Thoracic aorta (tissue), 2 donors: ENCODE measurements around the gene CYP27C1. TPM values are rescaled to one million over a fixed set of nuclear protein-coding genes. Genes with fewer than 3 reads are reported as not detected.

Experiments used
- ATAC-seq: fragments of 150-250 bp; one replicate; pipeline ENCODE4 v1.8.0; 2017; ENCODE audit warnings: low read depth; ENCODE audit not compliant: insufficient number of reproducible peaks, low FRiP score
- DNase-seq: peaks from one replicate; pipeline ENCODE4 v3.0.0-alpha.2; 2020; ENCODE audit warnings: low spot score
- H3K27ac ChIP-seq, 2 donors: fragments of 200-600 bp; sonication (generic); 1 replicate in 1 of 2; 2 replicates in 1 of 2; pipeline ENCODE4 v1.5.1; 2016; ENCODE audit warnings: mild to moderate bottlenecking in 2 of 2, moderate library complexity in 2 of 2
- H3K27me3 ChIP-seq: fragments of 200-600 bp; sonication (generic); replicated peaks from 2 replicates; pipeline ENCODE4 v1.6.0; 2016; ENCODE audit warnings: mild to moderate bottlenecking; ENCODE audit not compliant: insufficient read depth
- H3K36me3 ChIP-seq: fragments of 200-600 bp; sonication (generic); one replicate; pipeline ENCODE4 v1.5.1; 2016
- H3K4me1 ChIP-seq, 2 donors: fragments of 200-600 bp; sonication (generic); 1 replicate in 1 of 2; 2 replicates in 1 of 2; pipeline versions ENCODE4 v1.5.1 to v1.6.0; 2016; ENCODE audit warnings: low read depth in 2 of 2, mild to moderate bottlenecking in 1 of 2; ENCODE audit not compliant: control insufficient read depth in 1 of 2
- H3K4me3 ChIP-seq: fragments of 200-600 bp; sonication (generic); 2 replicates; pipeline ENCODE4 v1.5.1; 2016; ENCODE audit warnings: mild to moderate bottlenecking
- H3K9me3 ChIP-seq: fragments of 200-600 bp; sonication (generic); 2 replicates; pipeline ENCODE4 v1.5.1; 2016
- CTCF ChIP-seq: fragments of 200-600 bp; sonication (generic); IDR thresholded peaks from one replicate; pipeline ENCODE4 v1.5.1; 2019; ENCODE audit warnings: antibody characterized with exemption
- total RNA-seq, 2 donors: library from RNA; depleted of rRNA; stranded (reverse); fragments of >200 nt; gene quantifications; one replicate each; pipeline versions ENCODE4 v1.1.0 to v1.2.3, GENCODE V29; 2016

CYP27C1 gene
- total RNA-seq, 2 donors from 2014 or later = 0.35 TPM; not detected in 1

- no peak for TF ChIP-seq CTCF
- no peak for ATAC-seq
- H3K36me3 ChIP-seq = no peaks in the 10 kb centered on the region
- no peak overlapping the region for H3K27ac ChIP-seq
- H3K4me3 ChIP-seq = no peak overlapping the region
- no peaks in the 10 kb centered on the region for H3K27me3 ChIP-seq
- peaks cover 0 to 19% of the 10 kb centered on the region in 2 donors for H3K4me1 ChIP-seq
- no peaks in the 10 kb centered on the region for H3K9me3 ChIP-seq
- DNase-seq = no peak
These were observed 49.5 kb downstream of the CYP27C1 start for GRCh38 chr2:127170452-127171197.

GRCh38 chr2:127170021-127170420, 50.1 kb downstream of the CYP27C1 start:
- no peak for ATAC-seq
- TF ChIP-seq CTCF = no peak

GRCh38 chr2:127169066-127169660, 50.9 kb downstream of the CYP27C1 start:
- TF ChIP-seq CTCF = no peak

More at GRCh38 chr2:127170021-127170420, 50.1 kb downstream of the CYP27C1 start:
- no peak overlapping the region for H3K27ac ChIP-seq
- no peaks in the 10 kb centered on the region for H3K36me3 ChIP-seq
- no peaks in the 10 kb centered on the region for H3K27me3 ChIP-seq
- no peak for DNase-seq
- H3K4me1 ChIP-seq = peaks cover 0 to 14% of the 10 kb centered on the region in 2 donors
- H3K4me3 ChIP-seq = no peak overlapping the region
- no peaks in the 10 kb centered on the region for H3K9me3 ChIP-seq

GRCh38 chr2:127166231-127166860, 53.8 kb downstream of the CYP27C1 start:
- Histone ChIP-seq H3K27ac (no peak overlapping the region), H3K9me3 (no peaks in the 10 kb centered on the region), H3K36me3 (no peaks in the 10 kb centered on the region), H3K4me1 (no peaks in the 10 kb centered on the region), H3K4me3 (no peak overlapping the region), H3K27me3 (no peaks in the 10 kb centered on the region)
- no peak for ATAC-seq
- no peak for TF ChIP-seq CTCF
- DNase-seq = no peak

More at GRCh38 chr2:127169066-127169660, 50.9 kb downstream of the CYP27C1 start:
- no peaks in the 10 kb centered on the region for H3K27me3 ChIP-seq
- ATAC-seq = no peak
- DNase-seq = no peak
- no peaks in the 10 kb centered on the region for H3K9me3 ChIP-seq
- H3K4me3 ChIP-seq = no peak overlapping the region
- H3K36me3 ChIP-seq = no peaks in the 10 kb centered on the region
- peaks cover 0 to 9% of the 10 kb centered on the region in 2 donors for H3K4me1 ChIP-seq
- no peak overlapping the region for H3K27ac ChIP-seq

- no peak for ATAC-seq
- Histone ChIP-seq H3K4me3 (no peak overlapping the region), H3K27ac (no peak overlapping the region), H3K27me3 (no peaks in the 10 kb centered on the region), H3K36me3 (no peaks in the 10 kb centered on the region), H3K9me3 (no peaks in the 10 kb centered on the region), H3K4me1 (no peaks in the 10 kb centered on the region)
- no peak for DNase-seq
- TF ChIP-seq CTCF = no peak
These were observed 54.6 kb downstream of the CYP27C1 start for GRCh38 chr2:127165539-127165935.
